Measurements from ENCODE around the gene MAD1L1. TPM values are rescaled to one million over a fixed set of nuclear protein-coding genes. Genes with fewer than 3 reads are reported as not detected.

Gene MAD1L1
- total RNA-seq, 1 donor from 2014 or later: 112 TPM

DNA sequence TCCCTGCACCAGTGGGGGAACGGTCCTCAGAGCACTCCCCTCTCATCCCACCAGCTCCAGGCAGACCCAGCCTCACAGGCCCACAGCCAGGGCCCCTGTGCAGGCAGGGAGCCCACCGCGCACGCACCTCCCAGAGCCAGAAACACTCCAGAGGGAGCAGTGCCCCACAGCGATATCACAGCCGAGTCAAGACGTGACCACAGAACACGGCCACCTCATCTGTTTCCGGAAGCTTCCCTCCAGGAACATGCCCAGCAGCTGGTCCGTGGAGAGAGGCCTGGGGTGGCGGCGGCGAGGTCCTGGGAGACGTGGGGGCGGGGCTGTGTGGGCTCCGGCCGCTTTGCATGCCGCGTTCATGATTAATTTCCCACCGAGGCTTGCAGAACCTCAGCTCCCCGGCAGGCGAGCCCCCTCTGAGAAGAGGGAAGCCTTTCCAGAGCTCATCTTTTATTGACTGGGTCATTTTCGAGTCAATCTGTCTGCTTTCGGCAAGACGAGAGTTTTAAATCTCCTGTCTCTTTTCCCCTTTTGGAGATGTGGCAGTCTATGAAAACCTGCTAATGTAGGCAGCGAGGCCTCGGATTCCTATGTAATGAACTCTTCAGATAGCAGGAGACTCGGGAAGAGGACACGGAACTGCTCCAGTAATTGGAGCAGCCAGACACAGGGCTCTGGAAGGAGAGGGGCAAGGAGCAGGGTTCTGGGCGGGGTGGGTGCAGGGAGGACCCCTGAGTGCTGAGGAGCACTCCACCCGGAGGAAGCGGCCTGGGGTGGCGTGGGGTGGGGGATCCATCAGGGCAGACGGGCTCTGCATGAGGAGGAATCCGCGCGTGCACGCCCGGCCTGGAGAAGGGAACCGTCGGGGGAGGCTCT is 319.9 kb downstream of the MAD1L1 start:
- intact Hi-C loops (cut with micrococcal nuclease): no loop called here

DNA sequence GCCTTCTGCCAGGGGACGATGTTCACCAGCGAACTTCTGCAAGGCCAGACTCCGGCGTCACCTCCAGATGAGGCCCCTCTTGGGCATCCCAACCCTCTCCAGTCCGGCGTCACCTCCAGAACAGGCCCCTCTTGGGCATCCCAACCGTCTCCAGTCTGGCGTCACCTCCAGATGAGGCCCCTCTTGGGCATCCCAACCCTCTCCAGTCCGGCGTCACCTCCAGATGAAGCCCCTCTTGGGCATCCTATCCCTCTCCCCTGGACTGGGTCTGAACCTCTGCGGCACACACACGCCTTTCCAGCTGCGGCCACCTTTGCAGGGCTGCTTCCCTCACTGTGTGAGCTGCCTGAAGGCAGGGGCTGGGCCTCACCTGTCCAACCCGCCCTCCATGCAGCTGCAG is 321.2 kb downstream of the MAD1L1 start:
- intact Hi-C loops (cut with micrococcal nuclease): no loop called here

GRCh38 chr7:1910827-1911226 is 321.9 kb downstream of the MAD1L1 start:
- intact Hi-C loops (cut with micrococcal nuclease): no loop called here

GRCh38 chr7:1910081-1910685 is 322.6 kb downstream of the MAD1L1 start:
- intact Hi-C loops (cut with micrococcal nuclease): no loop called here

DNA sequence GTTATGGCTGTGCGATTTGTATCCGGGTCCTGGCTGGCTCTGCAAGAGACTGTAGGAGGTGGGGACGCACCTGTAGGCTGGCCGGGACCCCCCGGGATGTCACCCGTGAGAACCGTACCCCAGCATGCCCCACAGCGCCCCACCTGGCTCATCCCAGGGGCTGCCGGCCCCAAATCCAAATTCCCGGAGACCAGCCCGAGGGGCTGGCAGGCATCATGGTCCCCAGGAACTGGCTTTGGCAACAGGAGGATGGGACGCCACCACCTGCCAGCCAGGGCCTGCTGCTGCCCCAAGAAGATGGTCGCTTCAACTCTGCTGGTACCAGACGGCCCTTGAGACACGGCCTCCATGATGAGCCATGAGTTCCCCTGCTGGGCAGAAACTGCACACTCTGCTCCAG is 323.3 kb downstream of the MAD1L1 start:
- intact Hi-C loops (cut with micrococcal nuclease): no loop called here

DNA sequence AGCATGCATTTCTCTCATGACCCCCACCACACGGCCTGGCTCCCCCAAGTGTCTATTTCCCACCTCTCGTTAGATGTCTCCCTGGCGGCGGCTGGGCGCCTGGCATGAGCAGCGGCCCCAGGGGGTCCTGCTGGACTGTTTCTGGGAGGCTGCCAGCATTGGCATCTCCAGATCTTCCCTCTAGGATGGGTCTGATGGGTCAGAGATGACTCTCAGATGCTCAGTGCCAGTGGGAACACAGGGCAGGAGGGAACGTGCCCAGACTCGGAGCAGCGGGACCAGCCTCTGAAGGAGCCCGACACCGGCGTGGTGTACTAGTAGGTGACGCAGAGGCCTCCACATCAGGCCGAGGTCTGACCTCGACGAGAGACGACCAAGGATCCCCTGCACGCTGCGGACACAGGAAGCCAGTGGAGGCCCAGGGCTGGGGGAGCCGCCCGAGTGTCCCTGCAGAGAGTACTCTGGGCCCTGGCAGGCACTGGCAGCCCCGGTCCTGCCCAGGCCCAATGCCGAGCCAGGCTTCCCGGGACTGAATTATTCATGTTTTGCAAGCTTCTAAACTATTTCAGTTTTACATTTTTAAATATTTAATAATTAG is 323.8 kb downstream of the MAD1L1 start:
- intact Hi-C loops (cut with micrococcal nuclease): no loop called here

GRCh38 chr7:1907751-1908365 is 324.9 kb downstream of the MAD1L1 start:
- intact Hi-C loops (cut with micrococcal nuclease): no loop called here

DNA sequence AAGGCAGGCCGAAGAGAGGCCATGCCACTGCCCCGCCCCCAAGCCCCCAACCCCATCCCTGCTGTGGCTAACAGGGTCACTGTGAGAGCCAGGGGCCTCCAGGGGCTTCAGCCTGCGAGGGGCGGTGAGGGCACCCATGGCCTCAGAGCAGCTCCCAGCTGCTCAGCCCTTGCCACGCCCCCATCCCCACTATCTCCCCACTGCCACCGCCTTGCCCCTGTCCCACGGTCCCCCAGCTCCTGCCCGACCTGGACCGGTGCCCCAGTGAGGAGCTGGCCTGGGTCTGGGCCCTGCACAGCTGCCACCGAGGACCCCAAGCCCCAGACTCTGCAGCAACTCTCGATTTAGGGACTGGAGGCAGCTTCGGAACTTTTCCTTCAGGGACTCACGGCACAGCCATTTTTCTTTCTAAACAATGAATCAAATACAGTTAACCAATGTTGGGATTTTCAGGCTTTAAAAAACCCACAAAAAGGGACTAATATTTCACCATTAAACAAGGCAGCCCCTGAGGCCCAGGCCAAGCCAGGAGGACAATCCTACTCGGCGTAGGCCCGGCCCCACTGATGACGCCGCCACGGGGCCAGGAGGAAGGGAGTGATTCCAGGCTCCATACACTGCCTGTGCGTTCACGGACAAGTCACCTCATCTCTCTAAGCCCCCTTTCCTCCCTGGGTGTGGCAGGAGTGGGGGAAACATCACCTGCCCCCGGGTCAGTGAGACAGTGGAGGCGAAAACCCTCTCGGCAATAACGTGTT is 325.6 kb downstream of the MAD1L1 start:
- intact Hi-C loops (cut with micrococcal nuclease): no loop called here

- intact Hi-C loops (cut with micrococcal nuclease): no loop called here
Measured at GRCh38 chr7:1906087-1906830, 326.5 kb downstream of the MAD1L1 start.

- intact Hi-C loops (cut with micrococcal nuclease): no loop called here
Measured at GRCh38 chr7:1902231-1902855, 330.4 kb downstream of the MAD1L1 start.

- intact Hi-C loops (cut with micrococcal nuclease): no loop called here
Measured at GRCh38 chr7:1901431-1902210, 331.1 kb downstream of the MAD1L1 start.

DNA sequence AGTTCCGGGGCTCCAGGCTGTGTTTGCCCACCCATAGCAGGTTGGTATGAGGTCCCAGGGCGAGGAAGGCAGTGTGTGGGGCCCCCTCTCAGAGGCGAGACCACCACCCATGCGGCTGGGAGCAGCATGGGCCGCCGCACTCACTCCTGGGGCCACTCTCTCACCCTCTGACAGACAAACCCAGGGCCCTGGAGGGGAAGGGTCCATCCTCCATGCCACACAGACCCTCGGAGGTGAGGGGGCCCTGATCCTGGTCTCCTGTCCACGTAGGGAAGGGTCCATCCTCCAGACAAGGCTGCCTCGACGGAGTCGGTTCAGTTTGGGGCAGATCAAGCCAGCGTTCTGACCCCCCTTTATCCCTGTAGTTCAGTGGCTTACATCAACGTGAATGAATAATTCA is 331.9 kb downstream of the MAD1L1 start:
- intact Hi-C loops (cut with micrococcal nuclease): no loop called here

DNA sequence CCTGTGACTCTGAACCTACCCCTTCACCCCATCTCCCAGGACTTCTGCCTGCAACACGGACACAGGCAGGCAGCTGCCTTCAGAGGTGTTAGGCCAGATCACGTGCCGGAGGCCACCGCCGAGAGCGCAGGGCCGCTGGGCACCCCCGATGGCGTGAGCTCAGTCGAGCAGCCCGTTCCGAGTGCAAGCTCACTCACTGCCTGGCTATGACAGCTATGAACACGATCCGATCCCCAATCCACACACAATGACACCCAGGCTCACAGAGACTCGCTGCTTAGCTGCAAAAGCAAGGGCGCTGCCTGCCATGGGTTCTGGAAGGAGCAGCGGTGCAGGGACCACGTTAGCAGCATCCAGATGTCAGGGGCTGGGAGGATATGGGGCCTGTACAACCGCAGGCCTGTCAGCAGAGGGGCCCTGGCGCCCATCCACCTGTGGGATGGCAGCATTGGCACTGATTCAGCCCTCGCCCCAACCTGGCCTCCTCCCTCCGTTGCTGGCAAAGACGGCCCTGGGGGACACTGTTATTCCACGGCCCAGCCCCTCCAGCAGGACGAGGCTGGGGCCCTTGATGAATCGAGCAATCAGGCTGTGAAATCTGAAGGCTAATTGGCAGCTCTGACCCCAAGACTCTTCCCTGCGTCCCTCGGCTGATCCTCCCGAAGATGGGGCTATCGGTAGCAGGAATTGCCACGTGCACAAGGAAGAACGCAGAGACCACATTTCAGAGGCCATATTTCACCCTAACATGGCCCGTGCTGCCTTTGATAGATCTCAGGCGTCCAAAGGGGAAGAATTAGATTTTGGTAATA is 332.6 kb downstream of the MAD1L1 start:
- intact Hi-C loops (cut with micrococcal nuclease): no loop called here

DNA sequence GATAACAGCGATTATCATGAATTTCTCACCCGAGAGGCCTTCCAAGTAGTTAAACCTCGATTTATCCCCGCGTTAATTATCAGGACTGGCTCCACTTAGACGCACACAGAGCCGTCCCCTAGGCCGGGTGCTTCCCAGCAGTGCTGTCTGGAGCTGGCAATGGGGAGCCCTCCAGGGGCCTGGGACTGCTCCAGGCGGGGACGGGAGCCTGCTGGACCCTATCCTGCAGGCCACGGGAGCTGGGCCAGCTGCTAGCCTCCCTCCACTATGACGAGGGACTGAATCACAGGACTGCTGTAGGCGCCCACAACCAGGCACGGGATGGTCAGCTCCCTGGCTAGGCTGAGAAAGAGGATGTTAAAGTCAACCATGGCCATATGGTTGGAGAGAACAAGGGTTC is 333.5 kb downstream of the MAD1L1 start:
- intact Hi-C loops (cut with micrococcal nuclease): no loop called here

GRCh38 chr7:1898628-1899185 is 334.0 kb downstream of the MAD1L1 start:
- intact Hi-C loops (cut with micrococcal nuclease): no loop called here

- intact Hi-C loops (cut with micrococcal nuclease): no loop called here
Measured at GRCh38 chr7:1897861-1898627, 334.7 kb downstream of the MAD1L1 start.

DNA sequence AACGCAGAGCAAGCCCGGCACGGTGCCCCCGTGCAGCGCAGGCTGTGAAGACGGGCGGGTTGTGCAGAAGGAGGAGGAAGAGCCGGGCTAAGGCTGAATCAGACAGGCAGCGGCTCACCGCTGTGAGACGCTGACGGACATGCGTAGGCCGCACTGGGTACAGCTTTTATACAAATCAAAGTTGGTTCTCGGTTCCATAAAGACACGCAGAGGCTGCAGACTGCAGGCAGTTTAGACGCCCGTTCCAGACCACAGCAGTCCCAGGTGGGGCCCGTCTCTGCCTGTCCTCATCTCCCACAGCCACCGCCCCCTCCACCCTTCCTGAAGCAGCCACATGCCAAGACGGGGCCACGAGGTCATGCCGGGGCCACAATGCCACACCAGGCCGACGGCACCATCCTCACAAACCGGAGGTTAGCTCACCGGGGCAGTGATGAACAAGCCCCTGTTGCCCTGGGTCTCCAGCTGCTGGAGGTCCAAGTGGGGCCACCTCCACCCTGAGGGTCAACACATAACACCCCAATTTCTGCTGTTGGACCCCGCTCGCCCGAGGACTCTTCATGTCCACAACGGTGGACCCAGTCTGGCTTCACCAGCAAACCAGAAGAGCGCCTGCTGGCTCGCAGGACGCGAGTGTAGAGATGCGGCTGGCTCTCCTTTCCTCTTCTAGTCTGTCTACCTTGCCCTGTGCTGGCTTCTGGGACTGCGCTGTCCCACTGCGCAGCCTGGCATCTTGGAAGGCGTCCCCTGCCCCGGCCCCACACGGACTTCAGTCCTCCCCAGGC is 335.5 kb downstream of the MAD1L1 start:
- intact Hi-C loops (cut with micrococcal nuclease): no loop called here

All from T-helper 1 cell treated with Interleukin-12 subunit alpha and Interleukin-12 subunit beta and Interleukin-4 antibody, amounts not matched to agents 30 ng/mL and 1 ng/mL, for 36 hours (primary cell).